H7 (cell line): ENCODE results near the gene SYNJ2. TPM values are rescaled to one million over a fixed set of nuclear protein-coding genes. Genes with fewer than 3 reads are reported as not detected.
"Not testable (repeated sequence)": the region's sequence is repeated elsewhere in the genome, so short reads cannot be mapped to it uniquely, and the experiment has no call there.

Experiments used
- DNase-seq: peaks from one replicate; pipeline ENCODE4 v3.0.0; 2012
- H3K27me3 ChIP-seq: 2 replicates; pipeline ENCODE4 v1.6.0; 2011; ENCODE audit warnings: mild to moderate bottlenecking, low read length; ENCODE audit not compliant: control insufficient read depth, insufficient read depth
- H3K36me3 ChIP-seq: replicated peaks from 2 replicates; pipeline ENCODE4 v1.5.1; 2011; ENCODE audit warnings: low read length; ENCODE audit not compliant: control insufficient read depth, insufficient read depth
- H3K4me3 ChIP-seq: 2 replicates; pipeline ENCODE4 v1.5.1; 2011; ENCODE audit warnings: low read depth, mild to moderate bottlenecking, control low read depth, low read length, moderate library complexity; ENCODE audit not compliant: insufficient read depth
- total RNA-seq: library from RNA; depleted of rRNA; stranded (reverse); fragments of >200 nt; shearing (Covaris generic); gene quantifications from 2 replicates; pipeline ENCODE4 v1.2.3, GENCODE V29; 2014; rRNA removed

SYNJ2 gene, protein sequence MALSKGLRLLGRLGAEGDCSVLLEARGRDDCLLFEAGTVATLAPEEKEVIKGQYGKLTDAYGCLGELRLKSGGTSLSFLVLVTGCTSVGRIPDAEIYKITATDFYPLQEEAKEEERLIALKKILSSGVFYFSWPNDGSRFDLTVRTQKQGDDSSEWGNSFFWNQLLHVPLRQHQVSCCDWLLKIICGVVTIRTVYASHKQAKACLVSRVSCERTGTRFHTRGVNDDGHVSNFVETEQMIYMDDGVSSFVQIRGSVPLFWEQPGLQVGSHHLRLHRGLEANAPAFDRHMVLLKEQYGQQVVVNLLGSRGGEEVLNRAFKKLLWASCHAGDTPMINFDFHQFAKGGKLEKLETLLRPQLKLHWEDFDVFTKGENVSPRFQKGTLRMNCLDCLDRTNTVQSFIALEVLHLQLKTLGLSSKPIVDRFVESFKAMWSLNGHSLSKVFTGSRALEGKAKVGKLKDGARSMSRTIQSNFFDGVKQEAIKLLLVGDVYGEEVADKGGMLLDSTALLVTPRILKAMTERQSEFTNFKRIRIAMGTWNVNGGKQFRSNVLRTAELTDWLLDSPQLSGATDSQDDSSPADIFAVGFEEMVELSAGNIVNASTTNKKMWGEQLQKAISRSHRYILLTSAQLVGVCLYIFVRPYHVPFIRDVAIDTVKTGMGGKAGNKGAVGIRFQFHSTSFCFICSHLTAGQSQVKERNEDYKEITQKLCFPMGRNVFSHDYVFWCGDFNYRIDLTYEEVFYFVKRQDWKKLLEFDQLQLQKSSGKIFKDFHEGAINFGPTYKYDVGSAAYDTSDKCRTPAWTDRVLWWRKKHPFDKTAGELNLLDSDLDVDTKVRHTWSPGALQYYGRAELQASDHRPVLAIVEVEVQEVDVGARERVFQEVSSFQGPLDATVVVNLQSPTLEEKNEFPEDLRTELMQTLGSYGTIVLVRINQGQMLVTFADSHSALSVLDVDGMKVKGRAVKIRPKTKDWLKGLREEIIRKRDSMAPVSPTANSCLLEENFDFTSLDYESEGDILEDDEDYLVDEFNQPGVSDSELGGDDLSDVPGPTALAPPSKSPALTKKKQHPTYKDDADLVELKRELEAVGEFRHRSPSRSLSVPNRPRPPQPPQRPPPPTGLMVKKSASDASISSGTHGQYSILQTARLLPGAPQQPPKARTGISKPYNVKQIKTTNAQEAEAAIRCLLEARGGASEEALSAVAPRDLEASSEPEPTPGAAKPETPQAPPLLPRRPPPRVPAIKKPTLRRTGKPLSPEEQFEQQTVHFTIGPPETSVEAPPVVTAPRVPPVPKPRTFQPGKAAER (N-terminal part only)
- 10.7 and 15.0 TPM in 2 replicates for total RNA-seq

GRCh38 chr6:157981395-157982101 lies at the start of gene SYNJ2:
Gene SYNJ2, plus strand, starts transcription at chr6:157981863. Its CDS starts 99 bp downstream, at chr6:157981962.
- DNase-seq = peak; percentile 93
- Histone ChIP-seq H3K4me3 (peak within 1 kb of the TSS; percentile 75), H3K27me3 (peaks cover 9% of the 10 kb centered on the region), H3K36me3 (no peaks in the 10 kb centered on the region)

GRCh38 chr6:157935786-157936185 lies 45.9 kb upstream of the SYNJ2 start:
- Histone ChIP-seq H3K4me3 (no peak overlapping the region), H3K36me3 (peaks cover 34% of the 10 kb centered on the region), H3K27me3 (no peaks in the 10 kb centered on the region)
- no peak for DNase-seq

GRCh38 chr6:157937318-157937717 lies 44.3 kb upstream of the SYNJ2 start:
- H3K4me3 ChIP-seq = no peak overlapping the region
- H3K36me3 ChIP-seq = peaks cover 39% of the 10 kb centered on the region
- no peaks in the 10 kb centered on the region for H3K27me3 ChIP-seq
- DNase-seq = no peak

DNA sequence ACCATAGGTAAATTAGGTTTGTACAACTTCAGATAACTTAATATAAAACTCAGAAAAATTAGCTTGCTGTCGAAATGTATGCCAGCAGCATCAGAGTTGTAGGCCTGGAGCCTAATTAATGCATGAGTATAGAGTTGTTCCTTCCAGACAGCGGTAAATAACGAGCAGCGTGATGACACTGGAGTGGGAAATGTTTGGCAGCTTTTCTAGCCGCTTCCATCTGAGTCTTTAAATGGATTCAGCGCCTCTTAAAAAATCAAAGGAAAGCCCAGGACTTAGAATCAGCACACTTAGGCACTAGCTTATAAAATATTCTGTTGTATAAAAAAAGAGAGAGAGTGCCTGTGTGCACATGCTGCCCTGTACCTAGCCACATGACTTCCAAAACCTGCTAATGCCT lies 43.7 kb upstream of the SYNJ2 start:
- H3K27me3 ChIP-seq = no peaks in the 10 kb centered on the region
- peaks cover 39% of the 10 kb centered on the region for H3K36me3 ChIP-seq
- no peak overlapping the region for H3K4me3 ChIP-seq
- DNase-seq = no peak

DNA sequence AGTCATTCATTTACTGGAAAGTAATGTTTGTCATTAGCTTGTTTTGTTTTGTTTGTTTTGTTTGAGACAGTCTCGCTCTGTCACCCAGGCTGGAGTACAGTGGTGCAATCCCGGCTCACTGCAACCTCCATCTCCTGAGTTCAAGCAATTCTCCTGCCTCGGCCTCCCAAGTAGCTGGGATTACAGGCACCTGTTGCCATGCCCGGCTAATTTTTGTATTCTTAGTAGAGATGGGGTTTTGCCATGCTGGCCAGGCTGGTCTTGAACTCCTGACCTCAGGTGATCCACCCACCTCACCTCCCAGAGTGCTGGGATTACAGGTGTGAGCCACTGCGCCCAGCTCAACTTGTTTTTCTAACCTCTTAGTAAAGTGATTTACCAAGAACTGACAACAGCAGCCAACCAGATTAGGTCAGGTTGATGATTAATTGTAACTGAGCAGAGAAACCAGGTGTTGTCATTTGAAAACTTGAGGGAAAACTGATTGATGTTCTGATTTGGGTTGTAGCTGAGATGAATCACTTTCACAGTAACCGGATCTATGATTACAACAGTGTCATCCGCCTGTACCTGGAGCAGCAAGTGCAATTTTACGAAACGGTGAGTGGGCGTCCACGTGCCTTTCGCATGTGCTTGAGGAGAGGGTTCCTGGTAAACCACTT lies 41.2 kb upstream of the SYNJ2 start:
- DNase-seq, H3K27me3 ChIP-seq: not testable (repeated sequence)

DNA sequence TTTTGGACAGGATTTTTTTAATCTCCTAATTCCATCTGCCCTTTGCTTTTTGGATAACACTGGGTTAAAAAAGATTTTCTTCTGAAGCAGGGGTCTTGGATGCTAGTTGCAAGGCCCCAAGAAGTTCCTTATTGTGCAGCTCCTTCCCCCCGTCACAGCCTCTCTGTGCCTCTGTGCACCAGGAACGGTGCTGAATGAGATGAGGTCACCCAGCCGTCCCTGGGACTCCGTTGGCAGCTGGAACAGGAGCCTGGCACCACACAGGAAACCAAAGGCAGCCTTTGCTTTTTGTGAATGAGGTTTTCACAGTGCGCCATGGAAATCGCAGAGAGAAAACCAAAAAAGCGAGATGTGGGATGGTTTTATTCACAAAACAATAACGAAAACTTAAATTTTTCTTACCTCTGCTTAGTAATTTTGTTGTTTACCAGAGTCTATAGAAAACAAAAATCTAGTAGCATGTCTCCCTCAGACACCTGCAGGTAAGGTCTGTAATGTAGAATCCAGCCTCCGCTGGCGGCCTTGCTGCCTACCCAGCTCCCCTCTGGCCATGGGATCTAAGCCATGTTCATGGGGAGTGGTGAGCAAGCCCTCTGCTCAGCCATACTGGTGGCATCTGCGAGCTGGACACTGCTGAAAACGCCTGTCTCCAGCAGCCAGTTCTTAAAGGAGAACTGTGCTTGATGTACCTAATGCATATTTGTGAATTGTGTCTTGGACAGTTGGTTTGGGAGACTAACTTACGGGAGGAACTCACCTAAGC lies 40.4 kb upstream of the SYNJ2 start:
- H3K27me3 ChIP-seq = no peaks in the 10 kb centered on the region
- DNase-seq = no peak
- peaks cover 28% of the 10 kb centered on the region for H3K36me3 ChIP-seq
- no peak overlapping the region for H3K4me3 ChIP-seq

More for the DNA sequence above, 41.2 kb upstream of the SYNJ2 start:
- not testable (repeated sequence) for H3K4me3 ChIP-seq
- peaks cover 29% of the 10 kb centered on the region for H3K36me3 ChIP-seq

DNA sequence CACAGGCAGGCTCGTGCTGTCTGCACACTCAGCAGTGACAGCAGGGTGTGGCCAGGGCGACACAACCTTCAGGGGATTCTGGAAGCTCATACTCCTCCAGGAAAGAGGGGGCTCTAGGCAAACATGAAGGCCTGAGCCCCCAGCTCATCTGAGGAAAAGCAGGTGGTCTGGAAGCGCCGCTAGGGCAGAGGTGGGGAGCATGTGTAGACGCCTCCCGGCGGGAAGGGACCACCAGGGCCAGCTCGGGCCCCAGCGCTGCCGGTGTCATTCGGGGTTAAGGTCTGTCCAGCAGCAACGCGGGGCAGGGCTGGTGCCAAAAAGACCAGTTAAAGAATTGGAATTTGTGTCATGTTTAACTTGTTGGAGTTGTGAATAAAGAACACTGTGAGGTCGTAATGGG lies 39.3 kb upstream of the SYNJ2 start:
- no peak for DNase-seq
- Histone ChIP-seq H3K4me3 (no peak overlapping the region), H3K27me3 (no peaks in the 10 kb centered on the region), H3K36me3 (peaks cover 26% of the 10 kb centered on the region)

DNA sequence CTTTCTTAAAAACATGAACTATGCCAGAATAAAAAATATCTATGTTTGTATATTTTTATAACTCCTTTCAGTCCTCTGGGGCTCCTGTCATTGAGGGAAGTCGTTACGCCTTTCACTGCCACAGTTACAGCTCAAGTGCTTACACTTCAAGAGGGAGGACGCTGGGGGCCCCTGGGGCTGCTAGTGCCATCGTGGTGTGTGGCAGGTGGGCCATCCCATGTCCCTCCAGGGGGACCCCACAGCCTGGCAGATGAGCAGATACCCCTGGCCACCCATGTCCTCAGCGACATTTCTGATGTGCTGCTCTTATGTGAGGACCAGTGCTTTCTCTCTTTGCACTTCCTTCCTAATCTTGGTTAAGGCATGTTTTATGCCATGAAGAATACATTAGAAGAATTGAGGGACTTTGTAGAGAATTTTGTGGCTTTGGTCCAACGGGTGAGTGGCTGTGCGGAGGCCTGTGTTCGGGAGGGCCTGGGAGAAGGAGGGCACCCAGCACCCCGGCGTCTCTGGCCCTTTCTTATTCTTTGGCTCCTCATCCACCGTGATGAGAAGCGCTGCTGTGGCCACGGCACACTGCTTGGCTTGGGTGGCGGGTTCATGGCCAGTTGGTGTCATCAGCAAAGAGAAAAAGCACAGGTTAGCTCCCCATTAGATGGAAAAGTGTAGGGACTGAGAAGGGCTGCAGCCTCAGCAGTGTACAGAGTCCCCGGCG lies 38.3 kb upstream of the SYNJ2 start:
- Histone ChIP-seq H3K4me3 (no peak overlapping the region), H3K27me3 (no peaks in the 10 kb centered on the region), H3K36me3 (peaks cover 23% of the 10 kb centered on the region)
- DNase-seq = peak; percentile 28

GRCh38 chr6:157943964-157944283 lies 37.7 kb upstream of the SYNJ2 start:
- Histone ChIP-seq H3K4me3 (no peak overlapping the region), H3K27me3 (no peaks in the 10 kb centered on the region), H3K36me3 (peaks cover 23% of the 10 kb centered on the region)
- no peak for DNase-seq

GRCh38 chr6:157944983-157945931 lies 36.4 kb upstream of the SYNJ2 start:
- Histone ChIP-seq H3K4me3 (no peak overlapping the region), H3K36me3 (peaks cover 15% of the 10 kb centered on the region), H3K27me3 (no peaks in the 10 kb centered on the region)
- DNase-seq = no peak

- no peaks in the 10 kb centered on the region for H3K27me3 ChIP-seq
- H3K36me3 ChIP-seq = peaks cover 12% of the 10 kb centered on the region
- no peak for DNase-seq
- no peak overlapping the region for H3K4me3 ChIP-seq
Observed at GRCh38 chr6:157946053-157946617, 35.5 kb upstream of the SYNJ2 start.
